SU-DHL-6 (cell line): ENCODE measurements around the gene C14orf93.

Experiments
- EZH2phosphoT487 ChIP-seq: fragments of 200-600 bp; sonication (generic), shearing (Covaris generic); conservative IDR thresholded peaks from 2 replicates; pipeline ENCODE4 v1.6.1; 2018; ENCODE audit warnings: mild to moderate bottlenecking, antibody characterized with exemption, low read length, moderate library complexity, mixed read lengths
- TF ChIP-seq, protein P1 (sequence below): fragments of 200-600 bp; sonication (generic); IDR thresholded peaks from one replicate; pipeline ENCODE4 v1.5.1; 2017; ENCODE audit warnings: antibody characterized with exemption, mild to moderate bottlenecking, low read length, moderate library complexity; ENCODE audit not compliant: insufficient read depth, poor library complexity, severe bottlenecking

- TF ChIP-seq, protein P1, sequence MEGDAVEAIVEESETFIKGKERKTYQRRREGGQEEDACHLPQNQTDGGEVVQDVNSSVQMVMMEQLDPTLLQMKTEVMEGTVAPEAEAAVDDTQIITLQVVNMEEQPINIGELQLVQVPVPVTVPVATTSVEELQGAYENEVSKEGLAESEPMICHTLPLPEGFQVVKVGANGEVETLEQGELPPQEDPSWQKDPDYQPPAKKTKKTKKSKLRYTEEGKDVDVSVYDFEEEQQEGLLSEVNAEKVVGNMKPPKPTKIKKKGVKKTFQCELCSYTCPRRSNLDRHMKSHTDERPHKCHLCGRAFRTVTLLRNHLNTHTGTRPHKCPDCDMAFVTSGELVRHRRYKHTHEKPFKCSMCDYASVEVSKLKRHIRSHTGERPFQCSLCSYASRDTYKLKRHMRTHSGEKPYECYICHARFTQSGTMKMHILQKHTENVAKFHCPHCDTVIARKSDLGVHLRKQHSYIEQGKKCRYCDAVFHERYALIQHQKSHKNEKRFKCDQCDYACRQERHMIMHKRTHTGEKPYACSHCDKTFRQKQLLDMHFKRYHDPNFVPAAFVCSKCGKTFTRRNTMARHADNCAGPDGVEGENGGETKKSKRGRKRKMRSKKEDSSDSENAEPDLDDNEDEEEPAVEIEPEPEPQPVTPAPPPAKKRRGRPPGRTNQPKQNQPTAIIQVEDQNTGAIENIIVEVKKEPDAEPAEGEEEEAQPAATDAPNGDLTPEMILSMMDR = no peak
- no peak for TF ChIP-seq EZH2phosphoT487
These were observed 13.3 kb upstream of the C14orf93 start for GRCh38 chr14:23023022-23023794.
